Dermis blood vessel endothelial cell (primary cell): ENCODE data around the gene KRT72. TPM values are rescaled to one million over a fixed set of nuclear protein-coding genes. Genes with fewer than 3 reads are reported as not detected.
"Not testable (repeated sequence)": the region's sequence is repeated elsewhere in the genome, so short reads cannot be mapped to it uniquely, and the experiment has no call there.

ENCODE experiments used
- DNase-seq: peaks from one replicate; pipeline ENCODE4 v3.0.0; 2010
- total RNA-seq: library from RNA; depleted of rRNA; stranded (reverse); fragments of >200 nt; gene quantifications from 2 replicates; pipeline ENCODE4 v1.2.3, GENCODE V29; 2014

KRT72 gene
- total RNA-seq, 1 donor from 2014 or later: not detected

DNA sequence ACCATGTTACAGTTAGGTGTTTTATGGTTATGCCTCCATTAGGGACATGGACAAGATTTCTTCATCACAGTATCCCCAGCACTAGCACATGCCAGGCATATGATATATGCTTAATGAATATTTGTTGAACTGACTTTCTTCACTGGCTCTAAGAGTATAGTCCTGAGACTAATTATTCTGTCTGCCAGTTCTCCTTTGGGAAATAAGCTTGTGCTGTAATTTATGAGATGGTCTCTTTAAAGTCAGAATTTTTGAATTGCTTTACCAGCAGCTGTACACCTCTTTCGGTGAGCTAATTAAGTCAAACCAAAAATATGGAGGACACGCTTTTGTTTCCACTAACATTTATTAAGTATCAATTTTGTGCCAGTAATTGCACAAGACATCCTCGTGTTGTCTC is 4.8 kb upstream of the KRT72 start:
- no peak for DNase-seq

DNA sequence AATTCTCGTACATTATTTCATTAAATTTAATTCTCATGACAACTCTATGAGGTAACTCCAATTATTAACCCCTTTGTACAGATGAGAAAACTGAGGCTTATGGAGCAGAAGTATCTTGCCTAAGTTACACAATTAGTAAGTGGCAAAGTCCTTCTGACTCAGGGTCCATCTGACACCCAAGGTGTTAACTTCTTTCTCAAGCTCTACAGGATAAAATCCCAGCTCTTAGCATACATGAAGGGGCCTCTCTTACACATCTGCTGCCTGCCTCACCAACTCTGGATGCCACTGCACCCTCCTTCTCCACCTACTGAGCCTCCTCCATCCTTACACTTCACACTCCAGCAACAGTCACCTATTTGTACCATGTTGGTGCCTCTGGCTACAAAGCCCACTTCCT is 4.3 kb upstream of the KRT72 start:
- no peak for DNase-seq

DNA sequence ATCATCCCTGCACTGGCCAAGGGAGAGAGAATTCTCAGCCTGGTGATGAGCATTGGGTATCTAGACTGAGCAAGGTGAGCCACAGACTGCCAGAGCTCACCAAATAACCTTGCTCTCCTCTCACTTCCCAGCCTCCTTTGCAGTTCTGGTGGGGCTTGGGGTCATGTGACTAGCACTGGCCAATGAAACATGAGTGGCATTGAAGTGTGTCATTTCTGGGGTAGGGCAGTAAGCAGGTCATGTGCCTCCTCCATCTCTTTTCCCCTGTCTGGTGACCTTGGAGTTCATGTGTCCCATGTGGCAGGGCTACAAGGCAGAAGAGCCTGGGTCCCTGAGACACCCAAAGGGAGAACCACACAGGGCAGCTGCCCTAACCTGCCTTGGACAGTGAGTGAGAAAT is 3.6 kb upstream of the KRT72 start:
- no peak for DNase-seq

DNA sequence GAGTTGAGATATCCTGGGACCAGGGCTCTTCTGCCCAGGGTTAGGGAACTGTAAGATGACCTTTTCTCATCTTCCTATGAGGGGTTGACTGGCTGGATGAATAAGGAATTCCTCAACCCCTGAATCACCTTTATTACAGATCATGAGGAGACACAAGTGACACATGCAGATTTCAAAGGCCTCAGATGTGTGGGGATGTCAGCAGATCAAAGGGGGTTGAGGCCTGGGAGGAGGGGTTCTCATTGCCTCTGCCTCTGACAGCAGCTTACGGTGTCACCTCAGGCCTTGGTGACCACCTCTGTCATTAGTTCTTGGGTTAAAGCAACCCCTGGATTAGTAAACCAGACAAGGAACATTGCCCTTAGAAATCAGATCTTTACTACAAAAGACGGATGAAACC is 2.1 kb upstream of the KRT72 start:
- no peak for DNase-seq

DNA sequence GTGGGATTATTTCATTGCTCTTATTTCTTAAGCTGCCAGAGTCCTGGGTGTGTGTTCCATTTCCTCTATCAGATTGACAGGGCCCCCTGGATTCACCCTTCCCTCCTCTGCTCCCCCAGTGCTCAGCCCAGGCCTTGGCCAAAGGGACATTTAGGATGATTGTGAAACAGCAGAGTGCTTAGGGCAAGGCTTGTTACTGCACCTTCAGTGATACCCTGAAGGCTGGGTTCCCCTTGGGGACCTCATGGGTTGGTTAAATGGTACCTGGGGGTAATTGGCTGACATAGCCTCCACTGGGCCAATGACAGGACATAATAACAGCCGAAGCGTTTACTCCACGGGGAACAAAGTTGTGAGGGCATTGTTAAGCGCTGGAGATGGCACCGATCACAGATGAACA is 1.3 kb upstream of the KRT72 start:
- no peak for DNase-seq

DNA sequence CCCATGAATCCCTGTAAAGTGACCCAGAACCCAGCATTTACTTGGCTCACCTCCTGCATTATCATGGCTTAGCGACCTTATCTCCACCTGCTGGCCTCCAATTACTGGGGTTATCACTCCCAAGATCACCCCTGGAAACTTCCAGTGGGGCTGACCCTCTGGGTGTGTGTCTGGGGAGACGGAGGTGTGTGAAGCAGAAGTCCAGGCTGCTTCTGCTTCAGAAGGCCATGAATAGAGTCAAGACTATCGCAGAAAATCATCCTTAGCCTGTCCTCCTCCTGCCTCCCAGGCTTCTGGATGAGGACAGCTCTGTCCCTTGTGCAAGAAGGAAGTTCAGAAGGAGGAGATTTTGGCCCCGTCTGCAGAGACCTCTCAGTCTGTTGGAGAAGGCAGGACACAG is 408 bp upstream of the KRT72 start:
- DNase-seq: no peak

GRCh38 chr12:52600475-52600874 is 788 bp downstream of the KRT72 start:
- no peak for DNase-seq

GRCh38 chr12:52600071-52600470 is 1.2 kb downstream of the KRT72 start:
- no peak for DNase-seq

GRCh38 chr12:52598966-52599365 is 2.3 kb downstream of the KRT72 start:
- DNase-seq: no peak

DNA sequence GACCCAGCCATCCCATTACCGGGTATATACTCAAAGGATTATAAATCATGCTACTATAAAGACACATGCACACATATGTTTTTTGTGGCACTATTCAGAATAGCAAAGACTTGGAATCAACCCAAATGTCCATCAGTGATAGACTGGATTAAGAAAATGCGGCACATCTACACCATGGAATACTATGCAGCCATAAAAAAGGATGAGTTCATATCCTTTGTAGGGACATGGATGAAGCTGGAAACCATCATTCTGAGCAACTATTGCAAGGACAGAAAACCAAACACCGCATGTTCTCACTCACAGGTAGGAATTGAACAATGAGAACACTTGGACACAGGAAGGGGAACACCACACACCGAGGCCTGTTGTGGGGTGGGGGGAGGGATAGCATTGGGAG is 7.0 kb downstream of the KRT72 start:
- DNase-seq: not testable (repeated sequence)

- no peak for DNase-seq
Observed at GRCh38 chr12:52591521-52591920, 9.7 kb downstream of the KRT72 start.

DNA sequence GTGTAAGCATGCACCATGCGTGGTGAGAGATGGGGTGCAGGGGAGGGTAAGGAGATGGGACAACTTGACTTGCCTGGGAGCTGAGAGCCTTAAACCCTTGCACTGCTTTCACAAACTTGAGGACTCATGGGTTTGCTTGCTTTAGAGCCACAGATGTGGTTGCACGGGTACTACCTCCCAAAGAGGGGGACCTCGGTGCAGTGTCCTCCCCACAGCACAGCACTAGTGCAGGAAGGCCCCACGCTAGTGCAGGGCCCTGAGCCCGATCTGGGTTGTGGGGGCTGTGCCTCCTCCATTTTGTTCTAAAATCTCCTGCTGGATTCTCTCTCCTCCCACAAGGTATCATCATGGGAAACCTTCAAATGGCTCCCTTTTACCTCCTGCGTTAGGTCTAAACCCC is 11.2 kb downstream of the KRT72 start:
- no peak for DNase-seq

DNA sequence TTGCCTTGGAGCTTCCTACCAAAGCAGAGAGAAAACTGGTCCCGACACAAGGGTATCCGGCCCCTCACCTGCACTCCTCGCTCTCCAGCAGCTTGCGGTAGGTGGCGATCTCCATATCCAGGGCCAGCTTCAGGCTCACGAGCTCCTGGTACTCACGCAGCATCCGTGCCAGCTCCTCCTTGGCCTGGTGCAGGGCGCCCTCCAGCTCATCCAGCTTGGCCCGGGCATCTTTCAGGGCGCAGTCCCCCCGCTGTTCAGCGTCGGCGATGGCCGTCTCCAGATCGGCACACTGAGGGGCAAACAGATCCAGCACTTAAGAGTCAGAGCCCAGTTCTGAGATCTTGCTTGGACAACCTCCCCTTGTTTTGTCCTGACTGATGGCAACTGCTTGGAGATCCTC is 13.7 kb downstream of the KRT72 start:
- no peak for DNase-seq

DNA sequence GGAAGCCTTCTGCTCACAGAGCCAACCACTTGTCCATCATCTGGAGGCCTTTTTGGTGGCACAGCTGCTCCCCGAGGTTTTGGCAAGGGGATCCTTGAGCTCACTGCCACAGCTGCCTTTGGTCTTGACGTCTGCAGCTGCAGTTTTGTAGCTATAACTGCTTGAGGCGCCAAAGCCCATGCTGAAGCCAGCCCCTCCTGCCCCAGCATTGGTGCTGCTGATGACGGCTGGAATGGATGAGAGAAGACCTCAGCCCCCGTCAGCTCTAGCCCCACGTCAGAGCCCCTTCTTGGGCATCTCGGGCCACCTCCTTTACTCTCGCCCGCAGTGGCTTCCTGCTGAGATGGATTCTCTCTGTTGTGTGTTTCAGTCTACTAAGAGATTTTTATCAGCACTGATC is 15.3 kb downstream of the KRT72 start:
- no peak for DNase-seq

DNA sequence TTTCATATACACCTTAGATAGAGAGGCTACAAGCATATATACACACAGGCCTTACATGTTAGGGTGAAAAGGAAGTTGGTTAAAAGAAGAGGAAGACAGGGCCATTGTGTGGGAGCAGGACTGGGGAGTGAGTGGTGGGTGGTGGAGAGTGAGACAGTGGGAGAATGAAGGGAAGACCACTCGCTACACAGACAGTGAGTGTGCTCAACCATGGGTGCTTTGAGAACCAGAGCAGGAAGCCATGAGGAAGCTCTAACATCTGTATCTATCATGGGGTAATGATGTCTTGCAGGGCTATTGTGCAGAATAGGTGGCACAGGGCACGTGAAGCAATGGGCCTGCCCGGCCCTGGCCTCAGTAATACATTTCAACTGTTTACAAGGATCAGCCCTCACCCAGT is 16.2 kb downstream of the KRT72 start:
- DNase-seq: no peak

- no peak for DNase-seq
Observed at GRCh38 chr12:52584156-52584682, 17.0 kb downstream of the KRT72 start.

DNA sequence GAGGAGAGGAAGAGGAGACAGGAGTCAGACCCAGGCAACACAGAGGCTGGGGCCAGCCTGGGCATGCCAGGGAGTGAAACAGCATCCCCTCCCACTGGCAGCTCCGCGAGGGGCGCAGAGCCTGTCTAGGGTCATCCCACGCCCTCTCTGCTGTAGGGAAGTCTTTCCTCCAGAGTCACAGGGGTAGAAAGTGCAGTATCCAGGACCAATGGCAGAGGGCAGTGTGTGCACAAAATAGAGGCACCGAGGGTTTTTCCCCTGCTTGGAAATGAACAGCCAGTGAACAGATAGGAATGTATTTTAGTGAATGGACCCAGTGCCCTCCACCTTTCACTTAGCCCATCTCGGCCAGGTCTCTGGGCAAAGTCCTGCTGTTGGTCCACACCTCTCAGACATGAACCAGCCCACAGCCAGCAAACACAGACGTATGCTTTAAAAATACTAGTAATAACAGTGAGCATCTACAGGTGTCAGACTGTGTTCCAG is 18.2 kb downstream of the KRT72 start:
- peak; percentile 71 for DNase-seq

- DNase-seq: no peak
Observed at GRCh38 chr12:52582486-52582885, 18.8 kb downstream of the KRT72 start.

GRCh38 chr12:52581481-52581880 is 19.8 kb downstream of the KRT72 start:
- no peak for DNase-seq

DNA sequence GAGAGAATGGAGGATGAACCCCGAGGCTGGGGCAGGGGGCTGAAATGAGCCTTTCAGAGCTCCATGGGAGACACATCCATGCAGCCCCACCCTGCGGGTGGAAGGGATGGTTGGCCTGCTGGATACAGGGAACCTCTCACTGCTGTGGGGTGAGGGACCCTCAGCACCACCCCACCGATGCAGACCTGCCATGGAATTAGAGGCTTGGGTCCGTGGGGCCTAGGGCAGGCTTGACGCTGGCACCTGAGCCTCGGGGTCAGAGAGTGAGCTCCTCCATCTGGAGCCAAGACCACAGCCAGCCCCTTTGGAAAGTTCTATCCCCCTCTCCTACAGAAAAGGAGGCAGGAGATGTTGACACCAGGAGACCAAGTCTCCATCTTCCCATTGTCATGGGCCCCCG is 20.2 kb downstream of the KRT72 start:
- no peak for DNase-seq

GRCh38 chr12:52580496-52580895 is 20.8 kb downstream of the KRT72 start:
- DNase-seq: no peak

- DNase-seq: no peak
Observed at GRCh38 chr12:52579468-52580465, 21.5 kb downstream of the KRT72 start.

- no peak for DNase-seq
Observed at GRCh38 chr12:52578469-52578868, 22.8 kb downstream of the KRT72 start.

DNA sequence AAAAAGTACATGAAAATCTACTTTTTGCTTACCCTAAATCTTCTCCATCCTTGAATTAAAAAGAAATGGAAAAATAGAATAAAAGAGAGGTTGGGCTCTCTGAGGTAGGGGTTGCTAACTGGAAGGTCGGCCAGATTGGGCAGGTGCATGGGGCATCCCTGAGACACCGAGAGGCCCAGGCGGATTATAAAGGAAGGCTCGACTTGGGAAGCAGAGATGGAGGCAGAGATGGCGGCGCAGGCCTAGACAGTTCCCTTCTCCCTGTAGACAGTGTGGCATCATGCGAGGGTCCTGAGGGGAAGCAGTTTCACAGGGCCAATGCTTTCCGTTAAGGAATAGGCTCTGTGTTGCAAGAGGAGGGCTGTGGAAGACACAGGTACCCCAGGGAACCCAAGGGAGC is 23.9 kb downstream of the KRT72 start:
- no peak for DNase-seq
